Stimulated activated naive B cell treated with anti-CD40 and anti-IgM and Interleukin-4, amounts not matched to agents 10 μg/mL and 1 μg/mL and 100 μg/mL, for 72 hours (primary cell): ENCODE measurements around the gene MMEL1.
A peak's percentile ranks its signal among the peaks of the same experiment; 100 is the strongest.
"Not testable (repeated sequence)": the region's sequence is repeated elsewhere in the genome, so short reads cannot be mapped to it uniquely, and the experiment has no call there.

ENCODE experiments used
- ATAC-seq, 2 donors: fragments of 150-1000 bp; cut with Tn5 transposase; replicated peaks; 2 replicates each; pipeline ENCODE4 v1.10.0; 2021; ENCODE audit warnings: moderate library complexity in 1 of 2
- DNase-seq: peaks from one replicate; pipeline ENCODE4 v3.0.0; 2021
- H3K27ac Mint-ChIP-seq: one replicate; pipeline ENCODE4 v1.8.0; 2022; ENCODE audit warnings: mild to moderate bottlenecking, mixed read lengths
- H3K27me3 Mint-ChIP-seq, 2 donors: one replicate each; pipeline ENCODE4 v1.8.0; 2022; ENCODE audit warnings: mixed read lengths in 2 of 2
- H3K36me3 Mint-ChIP-seq, 2 donors: one replicate each; pipeline ENCODE4 v1.8.0; 2022; ENCODE audit warnings: mixed read lengths in 2 of 2, mild to moderate bottlenecking in 1 of 2
- H3K4me1 Mint-ChIP-seq, 2 donors: one replicate each; pipeline ENCODE4 v1.8.0; 2022; ENCODE audit warnings: mixed read lengths in 2 of 2, mild to moderate bottlenecking in 1 of 2
- H3K4me3 Mint-ChIP-seq, 2 donors: one replicate each; pipeline ENCODE4 v1.8.0; 2022; ENCODE audit warnings: mild to moderate bottlenecking in 2 of 2, mixed read lengths in 2 of 2, moderate library complexity in 1 of 2
- H3K9me3 Mint-ChIP-seq, 2 donors: one replicate each; pipeline ENCODE4 v1.8.0; 2022; ENCODE audit warnings: mixed read lengths in 2 of 2, mild to moderate bottlenecking in 1 of 2

The MMEL1 gene

DNA sequence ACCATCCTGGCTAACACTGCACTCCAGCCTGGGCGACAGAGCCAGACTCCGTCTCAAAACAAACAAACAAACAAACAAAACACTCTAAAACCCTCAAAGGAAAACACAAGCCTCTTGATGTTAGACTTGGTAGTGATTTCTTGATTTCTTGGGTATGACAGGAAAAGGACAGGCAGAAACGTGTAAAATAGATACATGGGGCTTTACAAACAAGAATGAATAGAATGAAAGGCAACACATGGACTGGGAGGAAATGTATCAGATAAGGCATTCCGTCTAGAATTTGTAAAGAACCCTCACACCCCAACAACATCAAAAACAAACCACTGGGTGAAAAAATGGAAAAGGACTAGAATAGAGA lies 54.1 kb downstream of the MMEL1 start:
- H3K27ac Mint-ChIP-seq: peak overlapping the region; percentile 85
- no peak for DNase-seq
- peaks cover 10 to 13% of the 10 kb centered on the region in 2 donors for H3K9me3 Mint-ChIP-seq
- H3K27me3 Mint-ChIP-seq: no peaks in the 10 kb centered on the region
- no peak for ATAC-seq
- H3K4me3 Mint-ChIP-seq: peak overlapping the region; percentile 69 to 73
- H3K4me1 Mint-ChIP-seq: peaks cover 56 to 90% of the 10 kb centered on the region in 2 donors
- H3K36me3 Mint-ChIP-seq: peaks cover 8 to 24% of the 10 kb centered on the region in 2 donors

DNA sequence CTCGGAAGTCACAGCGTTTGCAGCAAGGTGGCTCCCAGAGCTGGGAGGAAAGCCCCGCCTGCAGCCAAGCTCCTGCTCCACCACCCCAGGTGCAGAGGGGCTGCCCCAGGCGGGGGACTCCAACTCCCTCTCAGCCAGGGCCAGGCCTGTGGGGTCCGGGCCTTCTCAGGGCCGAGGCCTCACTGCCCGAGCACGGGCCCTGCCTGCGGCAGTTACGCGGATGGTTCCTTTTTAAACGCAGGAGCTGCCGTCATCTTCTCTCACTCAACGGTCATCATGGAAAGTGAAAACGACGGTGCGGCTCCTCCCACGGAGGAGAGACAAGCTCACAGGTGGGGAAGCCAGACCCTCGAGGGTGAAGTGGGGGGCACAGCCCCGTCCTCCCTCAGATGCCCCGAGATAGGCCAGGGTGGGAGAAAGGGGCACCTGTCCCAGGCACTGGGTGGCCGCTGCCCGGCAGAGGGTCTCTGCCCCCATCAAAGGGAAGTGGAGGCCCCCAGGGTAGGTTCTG lies 55.2 kb downstream of the MMEL1 start:
- peak overlapping the region; percentile 69 to 73 for H3K4me3 Mint-ChIP-seq
- H3K27me3 Mint-ChIP-seq, DNase-seq: not testable (repeated sequence)

DNA sequence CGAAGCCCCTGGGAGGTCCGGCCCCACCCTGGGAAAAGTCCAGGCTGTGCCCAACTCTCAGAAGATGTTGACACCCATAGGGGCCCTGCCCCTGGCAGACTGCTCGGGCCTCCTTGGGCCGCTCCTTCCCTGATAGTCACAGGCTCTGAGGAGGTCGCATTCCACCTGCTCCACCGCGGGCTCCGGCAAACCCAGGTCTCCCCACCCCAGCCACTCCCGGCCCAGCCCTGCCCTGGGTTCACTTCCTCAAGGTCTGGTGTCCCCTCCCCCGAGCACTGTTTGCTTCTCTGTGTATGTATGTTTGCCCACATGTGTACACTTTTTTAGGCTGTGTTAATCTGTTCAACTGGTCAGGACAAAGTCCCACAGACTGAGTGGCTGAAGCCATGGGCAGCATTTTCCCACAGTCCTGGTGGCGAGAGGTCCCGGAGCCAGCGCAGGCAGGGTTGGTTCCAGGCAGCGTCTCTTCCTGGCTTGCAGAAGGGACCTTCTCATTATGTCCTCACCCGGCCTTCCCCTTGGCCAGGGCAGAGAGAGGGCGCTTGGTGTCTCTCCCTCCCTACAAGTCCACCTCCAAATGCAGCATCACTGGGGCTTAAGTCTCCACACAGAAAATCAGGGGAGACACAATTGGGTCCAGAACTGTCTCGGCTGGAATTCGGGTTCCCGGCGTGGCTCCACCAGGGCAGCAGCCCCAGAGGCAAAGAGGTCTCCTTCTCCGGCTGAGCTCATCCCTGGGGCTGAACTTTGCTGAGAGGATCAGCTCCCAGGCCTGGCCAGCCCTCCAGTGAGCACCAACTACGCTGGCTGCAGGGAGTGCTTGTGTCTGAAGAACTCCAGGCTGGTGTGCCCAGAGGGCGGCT lies 56.8 kb downstream of the MMEL1 start:
- peak overlapping the region; percentile 85 for H3K27ac Mint-ChIP-seq

More for the DNA sequence above, 55.2 kb downstream of the MMEL1 start:
- H3K27ac Mint-ChIP-seq: peak overlapping the region; percentile 85
- H3K4me1 Mint-ChIP-seq: peaks cover 57 to 89% of the 10 kb centered on the region in 2 donors
- peak; percentile 38 to 40 for ATAC-seq
- peaks cover 16 to 34% of the 10 kb centered on the region in 2 donors for H3K36me3 Mint-ChIP-seq
- peaks cover 19 to 23% of the 10 kb centered on the region in 2 donors for H3K9me3 Mint-ChIP-seq

DNA sequence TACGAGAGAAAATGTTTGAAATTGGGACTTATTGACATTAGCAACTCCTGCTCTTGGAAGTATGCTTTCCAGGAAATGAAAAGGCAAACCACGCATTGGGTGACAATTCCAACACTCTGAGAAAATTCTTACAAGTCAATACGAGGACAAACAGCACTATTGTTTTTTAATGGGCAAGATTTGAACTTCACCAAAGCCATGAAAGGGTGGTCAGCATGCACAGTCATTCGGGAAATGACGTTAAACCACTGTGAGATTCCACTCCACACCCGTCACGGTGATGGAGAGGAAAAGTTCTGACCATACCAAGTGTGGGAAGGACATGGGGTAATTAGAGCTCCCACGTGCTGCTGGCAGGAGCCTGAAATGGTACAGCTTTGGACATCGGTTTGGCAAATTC lies 58.5 kb downstream of the MMEL1 start:
- peaks cover 25 to 42% of the 10 kb centered on the region in 2 donors for H3K36me3 Mint-ChIP-seq
- H3K27ac Mint-ChIP-seq: no peak overlapping the region
- peaks cover 19 to 22% of the 10 kb centered on the region in 2 donors for H3K9me3 Mint-ChIP-seq
- H3K27me3 Mint-ChIP-seq: no peaks in the 10 kb centered on the region
- no peak for DNase-seq
- H3K4me1 Mint-ChIP-seq: peaks cover 34 to 62% of the 10 kb centered on the region in 2 donors
- H3K4me3 Mint-ChIP-seq: no peak overlapping the region
- ATAC-seq: no peak

More for the DNA sequence above, 56.8 kb downstream of the MMEL1 start:
- peaks cover 16 to 27% of the 10 kb centered on the region in 2 donors for H3K36me3 Mint-ChIP-seq
- peak overlapping the region; percentile 61 to 73 for H3K4me3 Mint-ChIP-seq
- no peaks in the 10 kb centered on the region for H3K27me3 Mint-ChIP-seq
- H3K9me3 Mint-ChIP-seq: peaks cover 19 to 26% of the 10 kb centered on the region in 2 donors
- peak; percentile 17 to 25 for ATAC-seq
- no peak for DNase-seq
- peaks cover 46 to 73% of the 10 kb centered on the region in 2 donors for H3K4me1 Mint-ChIP-seq

DNA sequence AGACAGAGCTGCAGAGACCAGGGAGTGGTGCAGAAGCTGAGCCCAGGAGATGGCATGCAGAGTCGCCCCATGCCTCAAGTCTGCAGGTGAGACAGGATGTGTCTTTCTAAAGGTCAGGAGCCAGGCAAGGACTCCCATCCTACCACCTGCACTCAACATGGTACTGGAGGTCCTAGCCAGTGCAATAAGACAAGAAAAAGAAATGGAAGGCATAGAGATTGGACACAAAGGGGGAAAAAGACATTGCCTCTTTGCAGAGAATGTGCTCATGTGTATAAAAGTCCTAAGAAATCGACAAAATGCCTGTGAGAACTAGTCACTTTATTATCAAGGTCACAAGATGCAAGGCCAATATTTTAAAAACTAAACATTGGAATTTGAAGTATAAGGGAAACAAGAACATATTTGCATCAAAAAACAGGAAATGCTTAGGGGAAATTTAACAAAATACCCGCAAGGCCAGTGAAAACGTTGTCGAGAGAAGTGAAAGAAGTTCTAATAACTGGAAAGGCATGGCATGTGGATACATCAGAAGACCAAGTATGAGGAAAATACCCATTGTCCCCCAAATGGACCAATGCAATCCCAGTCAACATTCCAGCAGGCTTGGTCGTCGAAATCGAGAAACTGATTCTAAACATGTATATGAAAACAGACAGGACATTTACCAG lies 59.4 kb downstream of the MMEL1 start:
- Mint-ChIP-seq H3K36me3 (peaks cover 24 to 42% of the 10 kb centered on the region in 2 donors), H3K4me3 (peak overlapping the region in 1 of 2 donors; percentile 14), H3K27me3 (no peaks in the 10 kb centered on the region), H3K9me3 (peaks cover 16 to 18% of the 10 kb centered on the region in 2 donors), H3K4me1 (peaks cover 26 to 53% of the 10 kb centered on the region in 2 donors), H3K27ac (no peak overlapping the region)
- ATAC-seq: no peak
- no peak for DNase-seq

DNA sequence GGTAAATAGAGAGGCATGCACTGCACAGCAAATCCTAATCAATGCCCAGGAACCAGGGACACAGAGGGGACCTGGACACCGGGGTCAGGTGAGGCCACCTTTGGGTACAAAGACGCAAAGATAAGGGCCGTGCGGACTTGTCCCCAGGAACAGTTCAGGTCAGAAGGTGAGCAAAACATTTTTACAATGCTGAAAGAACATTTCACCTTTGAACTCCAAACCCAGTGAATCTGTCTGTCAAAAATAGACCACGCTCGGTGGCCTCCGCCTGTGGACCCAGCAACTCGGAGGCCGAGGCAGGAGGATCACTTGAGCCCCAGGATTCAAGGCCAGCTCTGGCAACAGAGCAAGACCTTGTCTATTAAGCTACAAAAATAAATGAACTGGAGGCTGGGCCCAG lies 61.5 kb downstream of the MMEL1 start:
- H3K27ac Mint-ChIP-seq: no peak overlapping the region
- DNase-seq: no peak
- H3K4me3 Mint-ChIP-seq: no peak overlapping the region
- H3K27me3 Mint-ChIP-seq: no peaks in the 10 kb centered on the region
- H3K4me1 Mint-ChIP-seq: peaks cover 21 to 43% of the 10 kb centered on the region in 2 donors
- peaks cover 16 to 18% of the 10 kb centered on the region in 2 donors for H3K9me3 Mint-ChIP-seq
- no peak for ATAC-seq
- H3K36me3 Mint-ChIP-seq: peaks cover 30 to 47% of the 10 kb centered on the region in 2 donors

DNA sequence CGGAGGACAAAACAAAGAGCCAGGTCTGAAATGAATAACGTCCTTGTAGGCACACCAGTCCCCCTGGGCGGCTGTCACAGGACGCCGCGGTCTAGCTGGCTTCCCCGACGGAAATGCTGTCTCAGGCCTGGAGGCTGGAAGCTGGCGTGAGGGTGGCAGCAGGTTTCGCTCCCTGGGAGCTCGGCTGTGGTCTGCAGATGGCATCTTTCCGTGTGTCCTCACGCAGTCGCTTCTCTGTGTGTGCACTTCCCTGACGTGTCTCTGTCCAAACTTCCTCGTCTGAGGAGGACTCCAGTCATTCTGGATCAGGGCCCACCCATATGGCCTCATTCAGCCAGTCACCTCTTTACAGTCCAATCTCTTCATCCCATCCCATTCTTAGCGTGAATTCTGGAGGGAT lies 62.5 kb downstream of the MMEL1 start:
- Mint-ChIP-seq H3K27me3 (no peaks in the 10 kb centered on the region), H3K9me3 (peaks cover 16 to 18% of the 10 kb centered on the region in 2 donors), H3K27ac (peak overlapping the region; percentile 56), H3K4me1 (peaks cover 17 to 42% of the 10 kb centered on the region in 2 donors), H3K36me3 (peaks cover 32 to 48% of the 10 kb centered on the region in 2 donors), H3K4me3 (no peak overlapping the region)
- ATAC-seq (no peak), DNase-seq (no peak)

DNA sequence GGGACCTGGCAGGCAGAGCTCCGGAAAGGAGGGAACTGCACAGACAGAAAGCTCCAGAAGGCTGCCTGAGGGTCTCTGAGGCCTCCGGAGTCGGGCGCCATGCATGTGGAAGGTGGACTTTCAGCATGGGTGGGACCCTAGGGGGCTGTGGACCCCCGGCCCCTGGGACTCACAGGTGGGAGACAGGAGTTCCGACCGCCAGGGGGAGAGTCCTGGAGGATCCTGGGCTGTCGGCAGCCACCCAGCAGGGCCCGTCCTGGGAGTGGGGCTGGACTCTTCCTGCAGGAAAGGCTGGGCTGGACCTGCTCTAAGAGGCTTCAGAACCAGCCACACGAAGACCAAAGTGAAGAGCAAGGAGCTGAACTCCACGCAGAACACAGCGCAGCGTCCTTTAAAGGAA lies 63.1 kb downstream of the MMEL1 start:
- not testable (repeated sequence) for ATAC-seq, H3K27ac Mint-ChIP-seq, H3K4me3 Mint-ChIP-seq, H3K27me3 Mint-ChIP-seq, DNase-seq
- Mint-ChIP-seq H3K36me3 (peaks cover 37 to 52% of the 10 kb centered on the region in 2 donors), H3K4me1 (peaks cover 22 to 48% of the 10 kb centered on the region in 2 donors), H3K9me3 (peaks cover 15 to 18% of the 10 kb centered on the region in 2 donors)

DNA sequence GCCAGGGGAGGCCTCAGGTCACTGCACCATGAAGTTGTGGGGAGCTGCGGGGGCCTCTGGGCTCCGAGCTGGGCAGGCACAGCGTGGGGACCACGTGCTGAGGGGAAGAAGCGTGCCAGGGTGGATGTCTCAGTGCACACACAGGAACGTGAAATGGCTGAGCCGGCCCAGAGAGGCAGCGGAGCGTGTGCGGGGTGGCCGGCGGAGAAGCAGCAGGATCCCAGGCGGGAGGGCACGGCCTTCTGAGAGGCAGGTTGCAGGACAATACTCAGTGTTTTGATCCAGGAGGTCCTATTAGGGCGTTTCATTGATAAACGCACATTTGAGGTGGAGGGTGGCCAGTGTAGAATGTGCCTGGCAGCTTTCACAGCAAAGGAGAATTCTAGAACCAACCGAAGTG lies 63.8 kb downstream of the MMEL1 start:
- H3K4me3 Mint-ChIP-seq: peak overlapping the region in 1 of 2 donors; percentile 13
- no peak for ATAC-seq
- no peaks in the 10 kb centered on the region for H3K27me3 Mint-ChIP-seq

DNA sequence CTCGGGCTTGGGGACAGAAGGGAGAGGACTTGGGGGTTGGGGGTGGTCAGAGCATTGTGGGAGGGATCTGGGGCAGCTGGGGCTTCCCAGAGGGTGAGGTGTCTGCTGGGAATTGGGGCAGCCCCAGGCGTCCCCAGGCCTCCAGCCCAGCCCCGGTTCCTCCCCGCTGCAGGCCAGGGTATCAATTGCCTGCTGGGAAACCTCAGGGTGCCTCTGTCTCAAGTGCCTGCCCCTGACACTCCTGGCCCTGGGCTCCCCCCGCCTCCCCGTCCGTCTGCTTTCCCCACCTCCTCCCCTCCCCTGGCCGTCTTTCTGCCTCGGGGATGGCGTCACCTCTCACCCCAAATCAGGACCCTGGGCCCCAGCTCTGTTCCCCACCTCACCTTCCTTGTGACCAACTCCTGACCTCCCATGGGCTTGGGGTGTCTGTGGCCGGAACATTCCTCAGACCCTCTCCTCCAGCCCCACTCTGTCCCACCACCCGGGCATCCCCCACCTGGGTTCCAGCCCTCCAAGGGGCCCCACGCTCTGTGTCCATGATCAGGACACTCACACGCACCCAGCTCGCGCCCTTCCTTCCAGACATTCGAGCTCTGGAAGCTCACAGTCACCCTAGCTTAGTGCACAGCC lies 64.5 kb downstream of the MMEL1 start:
- DNase-seq, H3K9me3 Mint-ChIP-seq, H3K27me3 Mint-ChIP-seq: not testable (repeated sequence)
- Mint-ChIP-seq H3K4me1 (peaks cover 22 to 52% of the 10 kb centered on the region in 2 donors), H3K36me3 (peaks cover 36 to 55% of the 10 kb centered on the region in 2 donors), H3K27ac (peak overlapping the region; percentile 67), H3K4me3 (peak overlapping the region in 1 of 2 donors; percentile 44)
- ATAC-seq: peak; percentile 26 to 36

More for the DNA sequence above, 63.8 kb downstream of the MMEL1 start:
- peaks cover 12 to 16% of the 10 kb centered on the region in 2 donors for H3K9me3 Mint-ChIP-seq
- H3K27ac Mint-ChIP-seq: peak overlapping the region; percentile 86
- DNase-seq: no peak
- H3K36me3 Mint-ChIP-seq: peaks cover 40 to 54% of the 10 kb centered on the region in 2 donors
- peaks cover 23 to 52% of the 10 kb centered on the region in 2 donors for H3K4me1 Mint-ChIP-seq

DNA sequence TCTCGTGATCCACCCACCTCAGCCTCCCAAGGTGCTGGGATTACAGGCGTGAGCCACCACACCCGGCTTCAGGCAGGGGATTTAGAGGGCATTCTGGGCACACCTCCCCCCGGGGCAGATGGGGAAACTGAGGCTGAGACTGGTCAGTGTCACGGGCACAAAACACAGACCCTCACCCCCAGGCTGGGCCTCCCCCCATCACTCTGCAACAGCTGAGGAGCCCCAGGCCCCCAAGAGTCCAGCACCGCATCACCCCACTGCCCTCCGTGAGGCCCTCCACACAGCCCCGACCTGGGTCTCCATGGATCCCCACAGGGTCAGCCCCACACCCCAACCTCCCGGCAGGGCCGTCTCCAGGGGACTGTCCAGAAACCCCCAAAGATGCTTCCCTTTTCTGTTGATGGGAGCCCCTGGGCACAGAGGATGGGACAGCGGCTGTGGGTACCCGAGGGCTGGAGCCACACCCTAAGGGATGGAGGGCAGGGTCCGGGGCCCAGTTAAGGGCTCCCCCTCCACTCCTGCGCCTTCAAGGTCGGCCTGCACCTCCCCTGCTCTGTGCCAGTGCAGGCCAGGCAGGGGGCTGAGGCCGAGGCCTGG lies 65.6 kb downstream of the MMEL1 start:
- H3K36me3 Mint-ChIP-seq: peaks cover 34 to 54% of the 10 kb centered on the region in 2 donors
- H3K4me3 Mint-ChIP-seq: peak overlapping the region in 1 of 2 donors; percentile 61
- ATAC-seq (peak; percentile 13 to 16), DNase-seq (no peak)
- no peaks in the 10 kb centered on the region for H3K9me3 Mint-ChIP-seq
- H3K4me1 Mint-ChIP-seq: peaks cover 20 to 55% of the 10 kb centered on the region in 2 donors
- H3K27ac Mint-ChIP-seq: peak overlapping the region; percentile 94
- H3K27me3 Mint-ChIP-seq: no peaks in the 10 kb centered on the region

DNA sequence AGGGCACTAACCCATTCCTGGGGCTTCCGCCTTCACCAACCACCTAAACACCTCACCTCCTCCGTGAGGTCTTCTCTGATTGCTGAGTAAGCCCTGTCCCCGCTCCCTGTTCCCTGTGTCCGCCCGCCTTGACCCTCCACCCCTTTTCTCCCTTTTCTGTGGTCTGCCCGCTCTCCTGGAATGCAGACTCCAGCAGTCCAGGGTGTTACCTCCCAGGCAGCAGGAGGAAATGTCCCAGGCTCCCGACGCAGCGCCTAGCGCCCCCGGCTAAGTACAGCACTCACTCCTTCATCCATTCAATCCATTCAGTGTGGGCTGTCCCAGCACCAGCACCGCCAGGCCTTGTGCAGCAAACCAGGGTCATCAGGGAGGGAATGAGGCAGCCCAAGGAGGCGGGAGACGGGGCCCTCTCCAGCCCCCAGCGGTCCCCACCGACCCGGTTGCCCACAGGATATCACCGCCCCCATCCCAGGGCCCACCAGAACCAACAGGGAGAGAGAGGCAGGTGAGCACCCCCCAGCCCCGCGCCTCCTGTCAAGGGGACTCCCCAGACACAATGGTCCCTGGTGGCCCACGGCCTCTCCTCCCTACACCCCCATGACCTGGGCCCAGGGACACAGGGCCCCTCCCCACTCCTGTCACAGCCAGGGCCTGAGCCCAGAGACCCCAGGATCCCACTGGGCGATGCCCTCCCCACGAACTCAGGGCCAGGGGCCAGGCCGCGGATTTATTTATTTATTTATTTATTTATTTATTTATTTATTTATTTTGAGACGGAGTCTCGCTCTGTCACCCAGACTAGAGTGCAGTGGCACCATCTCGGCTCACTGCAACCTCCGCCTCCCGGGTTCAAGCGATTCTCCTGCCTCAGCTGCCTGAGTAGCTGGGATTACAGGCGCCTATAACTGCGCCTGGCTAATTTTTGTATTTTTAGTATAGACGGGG lies 66.4 kb downstream of the MMEL1 start:
- Mint-ChIP-seq H3K4me1 (peaks cover 24 to 61% of the 10 kb centered on the region in 2 donors), H3K27me3 (no peaks in the 10 kb centered on the region), H3K36me3 (peaks cover 41 to 61% of the 10 kb centered on the region in 2 donors), H3K9me3 (no peaks in the 10 kb centered on the region), H3K27ac (peak overlapping the region; percentile 54), H3K4me3 (peak overlapping the region; percentile 5 to 10)
- DNase-seq: no peak
- peak; percentile 6 to 15 for ATAC-seq
